Activated CD8-positive, alpha-beta memory T cell treated with anti-CD3 and anti-CD28 coated beads, Interleukin-2, amount 10 ng/mL, durations not matched to agents 7 days and 5 days (primary cell): ENCODE data around the gene PPFIA4. TPM values are rescaled to one million over a fixed set of nuclear protein-coding genes. Genes with fewer than 3 reads are reported as not detected.
"Not testable (repeated sequence)": the region's sequence is repeated elsewhere in the genome, so short reads cannot be mapped to it uniquely, and the experiment has no call there.

ENCODE experiments used
- ATAC-seq: fragments of 150-1000 bp; cut with Tn5 transposase; one replicate; pipeline ENCODE4 v1.10.0; 2021; ENCODE audit warnings: moderate library complexity
- CTCF ChIA-PET: fragments of 350-600 bp; sonication (Branson Sonifier 250); formaldehyde crosslinking; loops from one replicate; lab custom pipeline; 2021; ENCODE audit warnings: antibody characterized with exemption; lab: Charles Lee
- DNase-seq: peaks from one replicate; pipeline ENCODE4 v3.0.0-alpha.2; 2020
- H3K27ac Mint-ChIP-seq: one replicate; pipeline ENCODE4 v1.8.0; 2021; ENCODE audit warnings: mild to moderate bottlenecking, mixed read lengths
- H3K27me3 Mint-ChIP-seq: one replicate; pipeline ENCODE4 v1.8.0; 2021; ENCODE audit warnings: mixed read lengths
- H3K36me3 Mint-ChIP-seq: one replicate; pipeline ENCODE4 v1.8.0; 2021; ENCODE audit warnings: mild to moderate bottlenecking, mixed read lengths
- H3K4me1 Mint-ChIP-seq: one replicate; pipeline ENCODE4 v1.8.0; 2021; ENCODE audit warnings: mixed read lengths
- H3K4me3 Mint-ChIP-seq: one replicate; pipeline ENCODE4 v1.8.0; 2021; ENCODE audit warnings: mild to moderate bottlenecking, moderate library complexity, mixed read lengths
- H3K9me3 Mint-ChIP-seq: one replicate; pipeline ENCODE4 v1.8.0; 2022; ENCODE audit warnings: low read depth, mixed read lengths
- total RNA-seq, 2 experiments: library from RNA; stranded (reverse); gene quantifications; one replicate each; pipeline ENCODE4 v1.2.3, GENCODE V29; 2021

The PPFIA4 gene
- total RNA-seq, 2 experiments from 2014 or later: 4.6 to 17.9 TPM

DNA sequence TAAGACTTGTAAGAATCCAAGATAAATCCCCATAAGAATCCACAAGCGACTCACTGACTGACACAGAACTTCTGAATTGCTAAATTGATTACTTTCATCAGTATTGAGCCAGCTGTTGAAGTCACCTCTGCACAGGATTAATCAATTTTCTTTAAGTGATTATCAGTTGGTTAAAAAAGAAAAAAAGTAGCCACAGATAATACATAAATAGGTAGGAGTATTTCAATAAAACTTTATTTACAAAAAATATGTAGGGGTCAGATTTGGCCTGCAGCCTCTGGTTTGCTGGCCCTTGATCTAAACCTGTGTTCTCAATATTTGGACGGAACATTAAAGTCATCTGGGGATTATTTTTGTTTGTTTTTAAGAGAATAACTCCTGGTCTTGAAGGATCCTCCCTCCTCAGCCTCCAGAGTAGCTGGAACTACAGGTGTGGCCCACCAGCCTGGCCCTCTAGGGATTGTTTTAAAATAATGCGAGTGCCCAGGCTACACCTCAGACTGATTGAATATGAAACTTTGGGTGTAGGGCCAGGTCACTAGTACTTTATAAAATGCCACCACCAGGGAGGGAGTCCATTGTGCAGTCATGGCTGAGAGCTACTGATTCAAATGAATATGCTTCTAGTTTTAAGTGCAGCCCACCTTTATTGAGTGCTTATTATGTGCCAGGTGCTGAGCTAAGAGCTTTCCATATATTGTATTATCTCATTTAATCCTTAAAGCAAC lies 25.9 kb upstream of the PPFIA4 start:
- no peaks in the 10 kb centered on the region for H3K36me3 Mint-ChIP-seq
- no peak overlapping the region for H3K27ac Mint-ChIP-seq
- H3K9me3 Mint-ChIP-seq: no peaks in the 10 kb centered on the region
- H3K4me1 Mint-ChIP-seq: peaks cover 18% of the 10 kb centered on the region
- peaks cover 32% of the 10 kb centered on the region for H3K27me3 Mint-ChIP-seq
- peak; percentile 27 for ATAC-seq
- no peak overlapping the region for H3K4me3 Mint-ChIP-seq
- DNase-seq: no peak
- CTCF ChIA-PET: interaction anchor here (0.7 to 3.7 kb wide), 17 partner anchors 8 to 484 kb away, joined by 3 to 23 read pairs (median 5); partner anchors contain the start of genes CYB5R1, PPFIA4 and RABIF

GRCh38 chr1:203001986-203002385 lies 24.3 kb upstream of the PPFIA4 start:
- H3K4me3 Mint-ChIP-seq: no peak overlapping the region
- no peaks in the 10 kb centered on the region for H3K9me3 Mint-ChIP-seq
- CTCF ChIA-PET: no interaction called here
- H3K27ac Mint-ChIP-seq: no peak overlapping the region
- peaks cover 17% of the 10 kb centered on the region for H3K27me3 Mint-ChIP-seq
- H3K4me1 Mint-ChIP-seq: peaks cover 28% of the 10 kb centered on the region
- H3K36me3 Mint-ChIP-seq: no peaks in the 10 kb centered on the region
- DNase-seq: no peak
- ATAC-seq: no peak

DNA sequence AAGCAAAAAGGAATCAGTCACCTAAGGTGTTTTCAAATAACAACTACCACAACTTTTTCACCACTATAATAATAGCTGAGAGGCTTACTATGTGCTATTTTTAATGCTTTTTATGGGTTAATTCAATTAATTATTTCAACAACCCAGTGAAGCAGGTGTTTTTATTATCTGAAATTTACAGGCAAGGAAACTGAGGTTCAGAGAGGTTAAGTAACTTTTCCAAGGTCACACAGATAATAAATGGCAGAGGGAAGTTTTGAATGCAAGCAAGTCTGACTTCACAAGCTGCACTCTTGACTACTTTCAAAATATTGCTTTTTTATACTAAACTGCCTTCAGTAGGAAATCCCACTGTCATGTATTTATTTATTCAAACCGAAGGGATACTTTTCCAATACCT lies 23.3 kb upstream of the PPFIA4 start:
- Mint-ChIP-seq H3K9me3 (no peaks in the 10 kb centered on the region), H3K4me3 (no peak overlapping the region), H3K36me3 (peaks cover under 1% of the 10 kb centered on the region), H3K27me3 (peaks cover 8% of the 10 kb centered on the region), H3K27ac (no peak overlapping the region), H3K4me1 (peaks cover 30% of the 10 kb centered on the region)
- CTCF ChIA-PET: interaction anchor here (4.4 kb wide), 1 partner anchor 9 kb away, joined by 14 read pairs; no protein-coding TSS in a partner anchor
- no peak for DNase-seq
- no peak for ATAC-seq

GRCh38 chr1:203005395-203006142 lies 20.7 kb upstream of the PPFIA4 start:
- peaks cover 32% of the 10 kb centered on the region for H3K4me1 Mint-ChIP-seq
- H3K4me3 Mint-ChIP-seq: peak overlapping the region; percentile 94
- H3K27me3 Mint-ChIP-seq, DNase-seq, H3K9me3 Mint-ChIP-seq, ATAC-seq: not testable (repeated sequence)
- peaks cover 12% of the 10 kb centered on the region for H3K36me3 Mint-ChIP-seq
- H3K27ac Mint-ChIP-seq: peak overlapping the region; percentile 96
- CTCF ChIA-PET: interaction anchor here (1.3 to 4.4 kb wide), 3 partner anchors 12 to 117 kb away, joined by 6 to 14 read pairs (median 8); partner anchors contain the start of genes PPFIA4 and RABIF

DNA sequence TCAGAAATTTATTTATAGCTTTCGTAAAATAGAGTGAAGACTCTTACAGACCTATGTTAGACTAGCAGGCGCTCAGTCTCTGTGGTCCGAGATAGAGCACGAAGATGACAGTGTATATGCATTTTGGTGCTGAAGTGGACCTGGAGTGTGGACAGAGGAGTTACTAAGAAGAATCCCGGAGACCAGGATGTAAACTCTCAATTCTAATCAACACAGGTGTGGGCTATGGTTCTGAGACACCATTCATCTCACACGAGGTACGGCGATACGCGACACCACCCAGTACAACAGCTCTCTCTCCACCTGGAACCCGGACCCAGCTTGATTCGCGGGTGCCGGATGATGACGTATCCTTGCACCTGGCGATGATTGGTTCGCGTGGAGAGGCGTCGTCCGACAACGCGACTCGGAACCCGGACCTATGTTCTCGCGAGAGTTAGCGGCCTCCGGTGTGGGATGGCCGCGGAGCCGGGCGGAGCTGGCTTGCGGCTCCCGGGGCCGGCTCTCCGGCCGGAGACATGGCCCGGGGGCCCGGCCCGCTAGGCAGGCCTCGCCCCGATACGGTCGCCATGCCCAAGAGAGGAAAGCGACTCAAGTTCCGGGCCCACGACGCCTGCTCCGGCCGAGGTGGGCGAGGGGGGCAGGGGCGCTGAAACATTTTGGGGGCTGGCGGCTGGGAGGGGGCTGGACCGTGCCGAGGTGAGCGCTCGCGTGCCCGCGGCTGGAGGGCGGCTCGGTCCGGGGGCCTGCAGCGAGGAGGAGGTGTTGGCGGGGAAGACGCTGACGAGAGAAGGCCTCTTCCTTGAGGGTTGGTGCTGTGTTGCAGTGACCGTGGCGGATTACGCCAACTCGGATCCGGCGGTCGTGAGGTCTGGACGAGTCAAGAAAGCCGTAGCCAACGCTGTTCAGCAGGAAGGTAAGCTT lies 19.1 kb upstream of the PPFIA4 start, which contains the start of gene TMEM183A:
TSS of gene TMEM183A (plus strand) at position 427 of the 924 bp plus-strand sequence. CDS start at position 519, 92 bp downstream.
- Mint-ChIP-seq H3K9me3 (no peaks in the 10 kb centered on the region), H3K4me1 (peaks cover 32% of the 10 kb centered on the region), H3K36me3 (peaks cover 21% of the 10 kb centered on the region), H3K27me3 (no peaks in the 10 kb centered on the region), H3K27ac (peak within 1 kb of the TSS; percentile 96), H3K4me3 (peak within 1 kb of the TSS; percentile 94)
- CTCF ChIA-PET: interaction anchor here (1.0 to 4.4 kb wide), 7 partner anchors 10 to 663 kb away, joined by 3 to 14 read pairs (median 6); partner anchors contain the start of genes PPFIA4 and RABIF
- peak; percentile 90 for ATAC-seq
- peak; percentile 98 for DNase-seq

GRCh38 chr1:203009185-203009584 lies 17.1 kb upstream of the PPFIA4 start:
- no peak for DNase-seq
- CTCF ChIA-PET: interaction anchor here (1.6 kb wide), 3 partner anchors 9 to 30 kb away, joined by 3 to 9 read pairs (median 5); no protein-coding TSS in a partner anchor
- Mint-ChIP-seq H3K4me1 (peaks cover 37% of the 10 kb centered on the region), H3K9me3 (no peaks in the 10 kb centered on the region), H3K27ac (no peak overlapping the region), H3K27me3 (no peaks in the 10 kb centered on the region), H3K36me3 (peaks cover 33% of the 10 kb centered on the region), H3K4me3 (no peak overlapping the region)
- no peak for ATAC-seq

- peaks cover 28% of the 10 kb centered on the region for H3K4me1 Mint-ChIP-seq
- H3K9me3 Mint-ChIP-seq: no peaks in the 10 kb centered on the region
- CTCF ChIA-PET: no interaction called here
- no peak overlapping the region for H3K4me3 Mint-ChIP-seq
- no peak overlapping the region for H3K27ac Mint-ChIP-seq
- DNase-seq (no peak), ATAC-seq (no peak)
- H3K36me3 Mint-ChIP-seq: peaks cover 55% of the 10 kb centered on the region
- no peaks in the 10 kb centered on the region for H3K27me3 Mint-ChIP-seq
Observed at GRCh38 chr1:203011582-203011981, 14.7 kb upstream of the PPFIA4 start.

DNA sequence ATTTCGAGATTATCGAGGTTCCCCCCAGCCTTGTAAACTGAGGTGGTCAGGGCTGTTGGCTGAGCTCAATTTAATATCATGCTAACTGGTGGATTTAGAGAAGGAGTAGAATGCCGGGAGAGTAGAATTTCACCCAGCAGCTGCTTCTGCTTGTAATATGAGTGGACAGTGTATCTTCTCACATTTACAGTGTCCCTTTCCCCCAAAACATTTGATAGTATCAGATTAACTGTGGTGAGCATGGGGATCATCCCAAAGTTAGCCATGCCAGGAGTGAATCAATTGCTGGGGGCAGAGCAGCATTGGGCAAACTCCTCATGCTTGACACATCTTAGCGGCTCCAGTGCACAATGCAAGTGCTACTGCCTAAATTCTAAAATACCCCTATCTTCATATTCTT lies 9.2 kb upstream of the PPFIA4 start:
- ATAC-seq: no peak
- CTCF ChIA-PET: no interaction called here

GRCh38 chr1:203017692-203018091 lies 8.6 kb upstream of the PPFIA4 start:
- ATAC-seq (no peak), DNase-seq (no peak)
- H3K27me3 Mint-ChIP-seq: no peaks in the 10 kb centered on the region
- CTCF ChIA-PET: no interaction called here
- H3K4me3 Mint-ChIP-seq: no peak overlapping the region
- no peaks in the 10 kb centered on the region for H3K9me3 Mint-ChIP-seq
- peaks cover 73% of the 10 kb centered on the region for H3K36me3 Mint-ChIP-seq
- no peak overlapping the region for H3K27ac Mint-ChIP-seq
- H3K4me1 Mint-ChIP-seq: peaks cover 6% of the 10 kb centered on the region

More for the DNA sequence above, 9.2 kb upstream of the PPFIA4 start:
- no peaks in the 10 kb centered on the region for H3K9me3 Mint-ChIP-seq
- H3K27ac Mint-ChIP-seq: no peak overlapping the region
- H3K27me3 Mint-ChIP-seq: no peaks in the 10 kb centered on the region
- H3K36me3 Mint-ChIP-seq: peaks cover 77% of the 10 kb centered on the region
- peaks cover 7% of the 10 kb centered on the region for H3K4me1 Mint-ChIP-seq
- DNase-seq: no peak
- H3K4me3 Mint-ChIP-seq: no peak overlapping the region

- DNase-seq, ATAC-seq, H3K4me3 Mint-ChIP-seq, H3K27me3 Mint-ChIP-seq, CTCF ChIA-PET, H3K27ac Mint-ChIP-seq, H3K9me3 Mint-ChIP-seq: not testable (repeated sequence)
- Mint-ChIP-seq H3K4me1 (peaks cover 18% of the 10 kb centered on the region), H3K36me3 (peaks cover 54% of the 10 kb centered on the region)
Observed at GRCh38 chr1:203022855-203023254, 3.4 kb upstream of the PPFIA4 start.

- ATAC-seq: no peak
- peak overlapping the region; percentile 54 for H3K27ac Mint-ChIP-seq
- peaks cover 9% of the 10 kb centered on the region for H3K27me3 Mint-ChIP-seq
- DNase-seq: no peak
- peak overlapping the region; percentile 48 for H3K4me3 Mint-ChIP-seq
- peaks cover 3% of the 10 kb centered on the region for H3K9me3 Mint-ChIP-seq
- CTCF ChIA-PET: interaction anchor here (1.2 to 6.8 kb wide), 6 partner anchors 14 to 600 kb away, joined by 3 to 48 read pairs (median 4); partner anchors contain the start of gene TMEM183A
- H3K36me3 Mint-ChIP-seq: peaks cover 35% of the 10 kb centered on the region
- peaks cover 22% of the 10 kb centered on the region for H3K4me1 Mint-ChIP-seq
Observed at GRCh38 chr1:203025686-203026030, 633 bp upstream of the PPFIA4 start.
